H1 (cell line): ENCODE data around the gene FAM50B. TPM values are rescaled to one million over a fixed set of nuclear protein-coding genes. Genes with fewer than 3 reads are reported as not detected.

Experiments used
- CHD7 ChIP-seq: fragments of 300-600 bp; sonication (generic); IDR thresholded peaks from 2 replicates; pipeline ENCODE4 v1.7.1; 2012; ENCODE audit warnings: low read length, moderate library complexity, mild to moderate bottlenecking, inconsistent platforms; ENCODE audit not compliant: insufficient replicate concordance
- POLR2A ChIP-seq, 2 experiments: IDR thresholded peaks; 1 replicate in 1 of 2; 2 replicates in 1 of 2; pipeline ENCODE4 v1.6.1; 2011; ENCODE audit warnings: low read depth in 2 of 2, low read length in 2 of 2, mild to moderate bottlenecking in 2 of 2; ENCODE audit errors: control extremely low read depth in 1 of 2
- RBBP5 ChIP-seq: IDR thresholded peaks from 2 replicates; pipeline ENCODE4 v1.7.1; 2012; ENCODE audit warnings: low read depth, mild to moderate bottlenecking, inconsistent platforms, low read length, moderate library complexity, borderline replicate concordance
- RXRA ChIP-seq: IDR thresholded peaks from 2 replicates; pipeline ENCODE4 v1.6.1; 2011; ENCODE audit warnings: low read depth, mild to moderate bottlenecking, low read length, moderate library complexity; ENCODE audit not compliant: insufficient read depth
- SIRT6 ChIP-seq: IDR thresholded peaks from one replicate; pipeline ENCODE4 v1.7.1; 2012; ENCODE audit warnings: low read length, inconsistent platforms
- SRF ChIP-seq: IDR thresholded peaks from 2 replicates; pipeline ENCODE4 v1.6.1; 2011; ENCODE audit warnings: mild to moderate bottlenecking, low read depth, low read length, moderate library complexity
- SUZ12 ChIP-seq: fragments of 200-600 bp; sonication (generic); IDR thresholded peaks from 2 replicates; pipeline ENCODE4 v1.6.1; 2012; ENCODE audit warnings: mild to moderate bottlenecking, inconsistent platforms, low read length, moderate library complexity, mixed read lengths
- polyA plus RNA-seq, 7 experiments: library from polyadenylated mRNA; depleted of rRNA in 3 of 7; stranded (reverse) in 5 of 7; unstranded in 2 of 7; fragments of >200 nt in 5 of 7; fragments of 200-250 nt in 2 of 7; gene quantifications; 1 replicate in 5 of 7; 2 replicates in 1 of 7; 4 replicates in 1 of 7; pipeline versions ENCODE4 v1.2.1 to v1.2.3, GENCODE V29; 2011 to 2013; ENCODE audit warnings: missing spikeins in 2 of 7, mixed read lengths in 2 of 7
- total RNA-seq: library from RNA; stranded (reverse); fragmentation: NEBNext Ultra II Directional; extraction: Animal tissue kit (Norgen Biotek cat#: 25700); gene quantifications from 2 replicates; pipeline ENCODE4 v1.2.1, GENCODE V29; 2021

Gene FAM50B
- total and polyA plus RNA-seq, 2 of the 8 experiments (the other 6 are each of a cell fraction or from before 2014, with no cell fraction given), result 3.1 to 3.2 TPM

- no peak for TF ChIP-seq SUZ12
- TF ChIP-seq RBBP5, result no peak
- TF ChIP-seq CHD7, result no peak
- no peak for TF ChIP-seq POLR2A (IDR thresholded peaks at IDR 0.05; ENCODE audit: control extremely low read depth in 1 of 2, low read depth in 2 of 2, low read length in 2 of 2)
- no peak for TF ChIP-seq RXRA
- no peak for TF ChIP-seq SRF
- TF ChIP-seq SIRT6, result no peak
- TF ChIP-seq, all 59 proteins: peak for 0
These were observed 25.5 kb upstream of the FAM50B start (continued) for GRCh38 chr6:3823671-3824070.
